A673 (cell line): ENCODE data around the gene EPS8. TPM values are rescaled to one million over a fixed set of nuclear protein-coding genes. Genes with fewer than 3 reads are reported as not detected.
A peak's percentile ranks its signal among the peaks of the same experiment; 100 is the strongest.

Experiments used
- BruUV-seq: library from RNA; stranded (reverse); fragments of 400-500 nt; replicated peaks from 2 replicates; lab custom pipeline; 2021; lab: Mats Ljungman, UMichigan
- CTCF ChIA-PET: fragments of 300-600 bp; sonication (Branson Sonifier 250); formaldehyde crosslinking; loops from one replicate; lab custom pipeline; 2022; ENCODE audit warnings: antibody characterized with exemption; lab: Charles Lee
- POLR2A ChIA-PET: fragments of 300-600 bp; sonication (Branson Sonifier 250); formaldehyde crosslinking; loops from one replicate; lab custom pipeline; 2022; ENCODE audit warnings: antibody characterized with exemption; ENCODE audit not compliant: low non-redundant PET; lab: Charles Lee
- DNase-seq: peaks from one replicate; pipeline ENCODE4 v3.0.0-alpha.2; 2015; ENCODE audit warnings: low spot score
- H3K27ac ChIP-seq: fragments of 200-600 bp; sonication (generic); 2 replicates; pipeline ENCODE4 v1.5.1; 2016; ENCODE audit warnings: mixed run types, low read depth, mild to moderate bottlenecking, mixed read lengths, antibody characterized with exemption, low read length; ENCODE audit not compliant: poor library complexity, severe bottlenecking
- H3K27me3 ChIP-seq: fragments of 200-600 bp; sonication (generic); replicated peaks from 2 replicates; pipeline ENCODE4 v1.6.1; 2017; ENCODE audit warnings: mixed run types, low read depth, mild to moderate bottlenecking, mixed read lengths, antibody characterized with exemption, low read length; ENCODE audit not compliant: insufficient read depth, poor library complexity
- H3K36me3 ChIP-seq: fragments of 200-600 bp; sonication (generic); 2 replicates; pipeline ENCODE4 v1.6.1; 2016; ENCODE audit warnings: mixed run types, mild to moderate bottlenecking, mixed read lengths, antibody characterized with exemption, low read length; ENCODE audit not compliant: insufficient read depth, poor library complexity, severe bottlenecking
- H3K4me1 ChIP-seq: fragments of 200-600 bp; sonication (generic); 2 replicates; pipeline ENCODE4 v1.6.1; 2017; ENCODE audit warnings: mixed run types, mild to moderate bottlenecking, mixed read lengths, antibody characterized with exemption, low read length; ENCODE audit not compliant: insufficient read depth, poor library complexity, severe bottlenecking
- H3K4me3 ChIP-seq: fragments of 200-600 bp; sonication (generic); 2 replicates; pipeline ENCODE4 v1.5.1; 2016; ENCODE audit warnings: low read depth, mixed run types, mild to moderate bottlenecking, mixed read lengths, low read length; ENCODE audit not compliant: poor library complexity, severe bottlenecking
- H3K9me3 ChIP-seq: fragments of 200-600 bp; sonication (generic); 2 replicates; pipeline ENCODE4 v1.6.1; 2016; ENCODE audit warnings: mixed run types, low read depth, mild to moderate bottlenecking, mixed read lengths, antibody characterized with exemption, low read length; ENCODE audit not compliant: poor library complexity, severe bottlenecking
- CTCF ChIP-seq: fragments of 300-800, 200-600 bp; sonication (generic); conservative IDR thresholded peaks from 2 replicates; pipeline ENCODE4 v1.5.1; 2017; ENCODE audit warnings: low read depth, mild to moderate bottlenecking, antibody characterized with exemption, low read length, moderate library complexity, mixed read lengths
- EZH2 ChIP-seq: fragments of 200-600 bp; sonication (generic); IDR thresholded peaks from 2 replicates; pipeline ENCODE4 v1.6.1; 2017; ENCODE audit warnings: borderline replicate concordance, low read depth, mild to moderate bottlenecking, mixed read lengths, antibody characterized with exemption, low read length; ENCODE audit not compliant: poor library complexity, severe bottlenecking
- intact Hi-C: fragments of 100-400 bp; cut with micrococcal nuclease; formaldehyde crosslinking; loops from one replicate; pipeline ENCODE4 v1.10.0; 2022; ENCODE audit not compliant: unreplicated experiment
- total RNA-seq: library from RNA; stranded (reverse); gene quantifications from 2 replicates; pipeline ENCODE4 v1.2.3, GENCODE V29; 2021

EPS8 gene
- total RNA-seq, 1 experiment from 2014 or later = 14.0 TPM

GRCh38 chr12:15794836-15795235 lies 5.6 kb upstream of the EPS8 start:
- no peak overlapping the region for H3K27ac ChIP-seq
- intact Hi-C loops = no loop called here
- no peaks in the 10 kb centered on the region for H3K9me3 ChIP-seq
- H3K36me3 ChIP-seq = no peaks in the 10 kb centered on the region
- BruUV-seq = no TSS peak
- TF ChIP-seq EZH2 (no peak), CTCF (no peak)
- no peak overlapping the region for H3K4me3 ChIP-seq
- CTCF ChIA-PET = no interaction called here
- POLR2A ChIA-PET = no interaction called here
- peaks cover 4% of the 10 kb centered on the region for H3K4me1 ChIP-seq
- H3K27me3 ChIP-seq = no peaks in the 10 kb centered on the region
- no peak for DNase-seq

GRCh38 chr12:15794196-15794595 lies 5.0 kb upstream of the EPS8 start:
- no peak for TF ChIP-seq EZH2
- TF ChIP-seq CTCF = no peak
- H3K4me3 ChIP-seq = no peak overlapping the region
- CTCF ChIA-PET = no interaction called here
- POLR2A ChIA-PET = no interaction called here
- H3K4me1 ChIP-seq = peaks cover 7% of the 10 kb centered on the region
- no peaks in the 10 kb centered on the region for H3K36me3 ChIP-seq
- no peak overlapping the region for H3K27ac ChIP-seq
- intact Hi-C loops = no loop called here
- H3K27me3 ChIP-seq = no peaks in the 10 kb centered on the region
- BruUV-seq = no TSS peak
- H3K9me3 ChIP-seq = no peaks in the 10 kb centered on the region
- DNase-seq = no peak

GRCh38 chr12:15788233-15789219 lies 662 bp downstream of the EPS8 start:
- ChIA-PET CTCF (interaction anchor here (0.6 to 0.8 kb wide), 2 partner anchors 68 to 203 kb away, joined by 3 to 4 read pairs; no protein-coding TSS in a partner anchor), POLR2A (no interaction called here)
- intact Hi-C loops = loop anchor here (5.0 kb wide), 1 partner anchor 196 kb away; no protein-coding TSS in a partner anchor
- no peaks in the 10 kb centered on the region for H3K9me3 ChIP-seq
- H3K4me1 ChIP-seq = peaks cover 19% of the 10 kb centered on the region
- H3K4me3 ChIP-seq = peak overlapping the region; percentile 67
- DNase-seq = peak; percentile 46
- no peaks in the 10 kb centered on the region for H3K36me3 ChIP-seq
- no TSS peak for BruUV-seq
- H3K27me3 ChIP-seq = no peaks in the 10 kb centered on the region
- no peak for TF ChIP-seq CTCF
- TF ChIP-seq EZH2 = no peak
- H3K27ac ChIP-seq = peak overlapping the region; percentile 61
